NCI-H82 treated with DMSO at 0.1 percent for 48 hours (cell line): ENCODE measurements around the gene TXNDC17.
"Not testable (repeated sequence)": the region's sequence is repeated elsewhere in the genome, so short reads cannot be mapped to it uniquely, and the experiment has no call there.

Experiments used
- DNase-seq: peaks from one replicate; lab custom pipeline; 2025; ENCODE audit not compliant: unreplicated experiment; lab: John Stamatoyannopoulos, UW

TXNDC17 gene

DNA sequence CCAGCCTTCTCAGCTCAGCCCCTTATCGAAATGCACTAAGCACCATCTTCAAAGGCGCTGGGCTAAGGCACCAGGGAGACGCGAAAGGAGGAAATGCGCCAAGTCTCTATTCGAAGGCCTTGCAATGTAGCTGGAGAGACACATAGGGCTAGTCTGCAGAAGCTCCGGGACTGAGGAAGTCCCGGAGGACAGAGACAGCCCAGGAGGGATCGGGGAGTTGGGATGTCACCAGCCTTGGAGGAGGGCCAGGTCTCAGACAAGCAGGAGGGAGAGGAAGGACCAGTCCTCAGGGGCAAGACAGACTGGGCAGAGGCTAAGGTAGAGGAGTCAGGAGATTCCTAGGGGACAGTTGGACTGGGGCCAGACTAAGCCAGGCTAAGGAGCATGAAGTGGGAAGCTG is 19.2 kb downstream of the TXNDC17 start:
- no peak for DNase-seq

- no peak for DNase-seq
These were observed 20.1 kb downstream of the TXNDC17 start for GRCh38 chr17:6660805-6661463.

GRCh38 chr17:6661464-6661848 is 20.6 kb downstream of the TXNDC17 start:
- no peak for DNase-seq

DNA sequence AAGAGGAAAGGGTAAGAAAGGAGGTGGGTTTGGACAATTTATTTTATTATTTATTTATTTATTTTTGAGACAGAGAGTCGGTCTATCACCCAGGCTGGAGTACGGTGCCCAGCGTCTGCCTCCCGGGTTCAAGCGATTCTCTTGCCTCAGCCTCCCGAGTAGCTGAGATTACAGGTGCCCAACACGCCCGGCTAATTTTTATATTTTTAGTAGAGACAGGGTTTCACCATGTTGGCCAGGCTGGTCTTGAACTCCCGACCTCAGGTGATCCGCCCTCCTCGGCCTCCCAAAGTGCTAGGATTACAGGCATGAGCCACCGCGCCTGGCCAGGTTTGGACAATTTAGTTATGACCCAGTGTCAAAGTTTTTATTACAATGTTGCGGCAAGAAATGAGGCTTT is 22.3 kb downstream of the TXNDC17 start:
- not testable (repeated sequence) for DNase-seq

DNA sequence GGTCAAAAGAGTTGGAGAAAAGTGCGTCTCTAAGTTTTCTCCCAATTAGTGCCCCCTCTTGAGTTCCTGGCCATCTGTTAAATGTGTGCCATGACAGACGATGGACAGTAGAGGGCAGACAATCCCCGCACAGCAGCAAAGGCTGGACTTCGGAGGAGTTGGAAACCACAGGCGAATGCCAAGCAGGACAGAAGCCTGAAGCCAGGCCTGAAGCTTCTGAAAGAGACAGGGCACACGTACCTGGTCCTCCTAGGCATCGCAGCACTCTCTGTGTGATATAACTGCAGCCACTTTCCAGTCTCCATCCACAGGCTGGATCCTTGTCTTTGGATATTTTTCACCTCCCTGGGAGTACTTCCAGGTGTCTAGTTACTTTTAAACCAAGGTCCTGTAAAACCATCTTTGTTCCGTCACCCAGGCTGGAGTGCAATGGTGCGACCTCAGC is 25.2 kb downstream of the TXNDC17 start:
- DNase-seq: peak; percentile 53

DNA sequence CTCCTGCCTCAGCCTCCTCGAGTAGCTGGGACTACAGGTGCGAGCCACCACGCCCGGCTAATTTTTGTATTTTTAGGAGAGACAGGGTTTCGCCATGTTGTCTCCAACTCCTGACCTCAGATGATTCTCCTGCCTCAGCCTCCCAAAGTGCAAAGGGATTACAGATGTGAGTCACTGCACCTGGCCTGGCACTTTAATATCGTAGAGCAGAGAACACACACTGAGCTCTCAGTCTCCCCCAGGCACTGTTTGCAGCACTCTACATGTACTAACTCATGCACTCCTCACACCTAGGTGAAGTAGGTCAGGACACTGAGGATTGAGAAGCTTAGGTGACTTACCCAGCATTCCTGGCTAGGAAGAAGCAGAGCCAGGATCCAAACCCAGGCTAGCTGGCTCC is 25.7 kb downstream of the TXNDC17 start:
- DNase-seq: no peak

DNA sequence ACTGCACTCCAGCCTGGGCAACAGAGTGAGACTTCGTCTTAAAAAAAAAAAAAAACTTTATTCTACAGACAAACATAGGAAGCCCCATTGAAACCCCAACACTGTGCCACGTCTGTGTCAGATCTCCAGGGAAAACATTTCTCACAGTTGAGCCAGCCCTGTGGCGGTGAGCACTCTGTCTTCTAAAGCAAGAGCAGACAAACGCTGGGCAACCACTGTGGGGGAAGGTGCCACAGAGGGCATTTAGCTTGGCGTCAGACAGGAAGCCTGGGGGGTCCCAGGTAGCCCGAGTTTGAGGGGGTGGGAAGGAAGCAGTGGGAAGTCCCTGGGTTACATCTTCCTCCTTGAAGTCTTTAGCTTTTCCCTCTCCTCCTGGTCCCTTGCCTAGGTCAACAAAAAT is 26.7 kb downstream of the TXNDC17 start:
- DNase-seq: no peak

DNA sequence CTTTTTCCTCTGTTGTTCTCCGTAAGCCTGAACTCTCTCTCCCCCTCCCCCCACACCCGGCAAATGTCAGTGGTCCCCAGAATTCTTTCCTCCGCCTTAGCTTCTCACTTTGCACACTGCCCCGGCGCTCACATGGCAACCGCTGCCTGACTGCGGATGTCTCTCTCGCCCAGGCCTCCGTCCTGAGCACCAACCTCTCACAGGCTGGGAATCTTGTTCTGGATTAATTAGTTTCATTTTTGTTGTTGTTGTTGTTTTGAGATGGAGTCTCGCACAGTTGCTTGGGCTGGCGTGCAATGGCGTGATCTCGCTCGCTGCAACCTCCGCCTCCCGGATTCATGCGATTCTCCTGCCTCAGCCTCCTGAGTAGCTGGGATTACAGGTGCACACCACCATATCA is 27.4 kb downstream of the TXNDC17 start:
- no peak for DNase-seq

DNA sequence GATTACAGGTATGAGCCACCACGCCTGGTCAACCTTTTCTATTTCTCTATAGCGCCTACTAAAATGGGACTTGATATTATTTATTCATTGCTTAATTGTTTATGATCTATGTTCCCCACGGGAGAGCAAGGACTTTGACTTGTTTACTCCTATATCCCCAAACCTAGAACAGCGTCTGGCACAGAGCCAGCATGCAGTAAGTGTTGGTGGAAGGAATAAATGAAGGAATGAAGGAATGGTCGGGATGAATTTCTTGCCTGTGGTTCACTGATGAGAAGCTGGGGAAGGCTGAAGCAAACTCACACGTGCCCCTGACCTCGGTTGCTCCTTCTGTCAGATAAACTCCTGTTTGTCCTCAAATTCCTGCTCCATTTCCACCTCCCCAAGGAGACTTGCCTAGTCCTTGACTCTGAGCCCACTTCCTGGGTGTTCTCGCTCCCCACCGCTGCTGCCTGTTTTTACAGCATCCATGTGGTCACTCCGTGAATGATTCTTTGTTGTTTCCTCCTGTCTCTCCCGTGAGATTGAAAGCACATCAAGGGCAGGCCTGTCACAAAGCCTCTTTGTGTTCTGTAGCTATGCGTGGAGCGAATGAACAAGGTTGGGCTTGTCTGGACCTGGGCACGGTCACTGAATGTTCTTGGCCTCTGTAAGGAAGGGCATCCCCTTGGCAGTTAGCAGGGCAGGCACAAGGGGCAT is 28.0 kb downstream of the TXNDC17 start:
- DNase-seq: no peak

DNA sequence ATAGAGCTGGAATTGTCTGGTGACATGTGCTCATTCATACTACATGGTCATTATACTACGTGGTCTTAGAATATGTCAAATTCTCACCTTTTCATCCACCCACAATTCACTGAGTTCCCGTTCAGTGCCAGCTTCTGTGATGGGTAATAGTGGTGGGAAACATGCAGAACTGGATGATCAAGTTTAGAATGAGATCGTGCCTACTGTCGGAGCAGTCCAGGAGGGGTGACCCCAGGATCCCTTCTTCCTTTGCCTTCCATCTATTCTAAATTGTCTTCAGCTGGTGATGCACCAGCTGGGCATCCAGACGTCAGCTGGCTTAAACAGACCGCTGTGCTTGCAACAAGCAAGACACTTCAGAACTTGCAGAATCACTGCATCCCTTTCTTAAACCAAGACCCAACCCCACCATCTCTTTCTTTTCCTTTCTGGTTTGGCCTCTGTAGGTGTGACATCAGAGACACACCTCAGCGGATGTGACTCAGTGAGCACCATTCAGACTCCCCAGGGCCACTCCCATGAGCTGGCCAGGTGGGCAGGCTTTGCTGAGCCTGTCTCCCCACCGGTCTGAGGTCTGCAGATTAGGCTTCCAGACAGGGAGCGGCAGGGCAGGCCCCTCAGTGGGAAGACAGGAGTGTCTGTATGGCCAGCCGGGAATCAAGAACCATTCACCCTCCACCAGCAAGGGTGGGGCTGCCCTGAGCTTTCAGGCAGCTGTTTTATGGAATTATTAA is 28.8 kb downstream of the TXNDC17 start:
- DNase-seq: no peak

DNA sequence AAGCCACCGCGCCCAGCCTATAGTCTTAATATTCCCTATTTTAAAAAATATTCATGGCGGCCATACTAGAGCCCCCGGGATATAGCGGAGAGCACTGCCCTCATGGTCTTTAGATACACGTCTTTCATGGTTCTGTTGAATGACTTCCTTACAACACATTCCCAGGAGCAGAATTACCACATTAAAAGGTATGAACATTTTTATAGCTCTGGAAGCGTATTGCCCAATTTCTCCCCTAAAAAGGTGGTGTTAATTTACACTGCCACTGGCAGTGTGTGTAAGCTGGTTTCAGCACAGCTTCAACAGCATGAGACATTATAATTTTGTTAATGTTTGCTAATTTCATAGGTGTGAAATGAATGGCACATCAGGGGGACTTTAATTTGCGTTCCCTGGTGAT is 29.7 kb downstream of the TXNDC17 start:
- DNase-seq: no peak

- DNase-seq: no peak
These were observed 30.1 kb downstream of the TXNDC17 start for GRCh38 chr17:6670999-6671398.

GRCh38 chr17:6671431-6671830 is 30.6 kb downstream of the TXNDC17 start:
- DNase-seq: no peak

DNA sequence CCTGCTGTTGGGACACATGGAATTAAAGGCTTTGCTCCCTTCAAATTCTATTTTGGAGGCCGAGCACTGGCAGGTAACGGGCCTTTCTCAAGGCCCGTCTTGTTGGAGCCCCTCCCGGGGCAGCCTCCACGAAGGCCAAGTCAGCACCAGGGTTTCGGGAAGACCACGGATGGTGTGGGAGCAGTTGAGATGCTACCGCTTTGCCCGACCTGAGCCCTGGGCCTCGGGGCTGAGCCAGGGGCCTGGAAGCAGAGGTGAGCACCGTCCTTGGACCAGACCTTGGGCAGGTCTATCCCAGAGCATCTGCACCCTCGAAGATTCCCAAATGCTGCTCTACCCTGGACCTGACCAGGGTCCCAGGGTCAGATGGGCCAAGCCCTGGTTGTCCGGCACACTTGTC is 33.7 kb downstream of the TXNDC17 start:
- no peak for DNase-seq

GRCh38 chr17:6675201-6675825 is 34.5 kb downstream of the TXNDC17 start:
- no peak for DNase-seq

GRCh38 chr17:6676802-6677157 is 35.9 kb downstream of the TXNDC17 start:
- DNase-seq: no peak

- no peak for DNase-seq
These were observed 36.4 kb downstream of the TXNDC17 start for GRCh38 chr17:6677158-6677831.

- no peak for DNase-seq
These were observed 37.1 kb downstream of the TXNDC17 start for GRCh38 chr17:6677946-6678345.

DNA sequence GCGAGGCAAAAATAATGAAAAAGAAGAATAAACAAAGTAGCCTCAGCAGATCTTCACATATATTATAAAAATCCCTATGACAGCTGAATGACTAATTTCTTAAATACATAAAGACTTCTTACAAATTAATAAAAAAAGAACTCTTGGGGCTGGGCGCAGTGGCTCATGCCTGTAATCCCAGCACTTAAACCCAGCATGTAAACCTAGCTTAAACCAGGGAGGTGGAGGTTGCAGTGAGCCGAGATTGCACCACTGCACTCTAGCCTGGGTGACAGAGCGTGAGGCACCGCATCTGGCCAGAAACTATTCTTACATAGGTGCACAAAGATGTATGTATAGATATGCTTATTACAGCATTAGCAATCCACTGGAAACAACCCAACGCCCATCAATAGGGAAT is 38.4 kb downstream of the TXNDC17 start:
- no peak for DNase-seq

GRCh38 chr17:6681176-6681575 is 40.3 kb downstream of the TXNDC17 start:
- no peak for DNase-seq

DNA sequence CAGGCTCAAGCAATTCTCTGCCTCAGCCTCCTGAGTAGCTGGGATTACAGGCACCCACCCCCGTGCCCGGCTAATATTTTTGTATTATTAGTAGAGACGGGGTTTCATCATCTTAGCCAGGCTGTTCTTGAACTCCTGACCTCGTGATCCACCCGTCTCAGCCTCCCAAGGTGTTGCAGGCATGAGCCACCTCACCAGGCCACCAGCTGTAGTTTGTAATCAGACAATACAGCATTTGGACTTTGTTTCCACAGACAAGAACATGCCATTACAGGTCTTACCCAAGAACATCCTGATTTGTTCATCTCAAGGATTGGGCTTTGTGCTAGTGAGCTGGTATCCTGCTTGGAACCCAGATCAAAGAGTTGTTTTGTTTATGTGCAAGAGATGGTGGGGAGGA is 40.8 kb downstream of the TXNDC17 start:
- DNase-seq: no peak
